ENCODE measurements around the gene AURKAIP1. TPM values are rescaled to one million over a fixed set of nuclear protein-coding genes. Genes with fewer than 3 reads are reported as not detected.

AURKAIP1 gene
- total and polyA plus RNA-seq, 2 of the 13 experiments (the other 11 are each of a cell fraction or from before 2014, with no cell fraction given): 69.5 to 175 TPM

- peak; percentile 96 for TF ChIP-seq ZHX2 (IDR thresholded peaks at IDR 0.05; ENCODE audit: low read depth)
- peak; percentile 68; the same call in 1 of the 2 replicates for TF ChIP-seq ZHX2 (CRISPR knock-in tag; IDR thresholded peaks at IDR 0.05; ENCODE audit: borderline replicate concordance)
- peak; percentile 25; the same call in 1 of the 2 replicates for TF ChIP-seq ZNF780A (CRISPR knock-in tag; IDR thresholded peaks at IDR 0.05)
- TF ChIP-seq ZSCAN29 (CRISPR knock-in tag; conservative IDR thresholded peaks at IDR 0.05): 0 out of 2 replicates have a peak, but pooled peaks have one; percentile 51
- no peak for TF ChIP-seq DNMT1 (CRISPR knock-in tag; IDR thresholded peaks at IDR 0.05)
- TF ChIP-seq NFIB (CRISPR knock-in tag; IDR thresholded peaks at IDR 0.05; ENCODE audit: borderline replicate concordance): no peak
- TF ChIP-seq ZNF432 (CRISPR knock-in tag; IDR thresholded peaks at IDR 0.05; ENCODE audit: borderline replicate concordance): no peak
- no peak for TF ChIP-seq ZNF629 (CRISPR knock-in tag; conservative IDR thresholded peaks at IDR 0.05)
- TF ChIP-seq SNAPC2 (CRISPR knock-in tag; IDR thresholded peaks at IDR 0.05): no peak
- no peak for TF ChIP-seq SIX1 (CRISPR knock-in tag; IDR thresholded peaks at IDR 0.05; ENCODE audit: borderline replicate concordance)
- TF ChIP-seq REL (CRISPR knock-in tag; conservative IDR thresholded peaks at IDR 0.05): no peak; the same call in 1 of the 2 replicates
- TF ChIP-seq HMG20B (CRISPR knock-in tag; conservative IDR thresholded peaks at IDR 0.05): no peak
- TF ChIP-seq PLSCR1 (CRISPR knock-in tag; IDR thresholded peaks at IDR 0.05; ENCODE audit: borderline replicate concordance): no peak; the same call in 1 of the 2 replicates
- TF ChIP-seq ZNF740 (CRISPR knock-in tag; IDR thresholded peaks at IDR 0.05): 0 out of 2 replicates have a peak, but pooled peaks have one; percentile 9
- TF ChIP-seq MBD4 (IDR thresholded peaks at IDR 0.05; ENCODE audit: borderline replicate concordance, low read length): no peak
- no peak for TF ChIP-seq ARNT (IDR thresholded peaks at IDR 0.05)
- peak; percentile 77; the same call in 1 of the 2 replicates for TF ChIP-seq ELF3 (CRISPR knock-in tag; IDR thresholded peaks at IDR 0.05)
- no peak for TF ChIP-seq MTA3 (CRISPR knock-in tag; IDR thresholded peaks at IDR 0.05)
- peak; percentile 63; the same call in 1 of the 2 replicates for TF ChIP-seq MLX (CRISPR knock-in tag; IDR thresholded peaks at IDR 0.05)
- TF ChIP-seq ZNF280B (CRISPR knock-in tag; IDR thresholded peaks at IDR 0.05; ENCODE audit: borderline replicate concordance): peak; percentile 75
These were observed 32.0 kb upstream of the AURKAIP1 start, which contains the start of gene MRPL20 (continued) for GRCh38 chr1:1406821-1407635.
